ENCODE data around the gene EHMT1. TPM values are rescaled to one million over a fixed set of nuclear protein-coding genes. Genes with fewer than 3 reads are reported as not detected.

The EHMT1 gene
- polyA plus RNA-seq, 3 donors, result 10.1 to 46.5 (median 15.0) TPM

DNA sequence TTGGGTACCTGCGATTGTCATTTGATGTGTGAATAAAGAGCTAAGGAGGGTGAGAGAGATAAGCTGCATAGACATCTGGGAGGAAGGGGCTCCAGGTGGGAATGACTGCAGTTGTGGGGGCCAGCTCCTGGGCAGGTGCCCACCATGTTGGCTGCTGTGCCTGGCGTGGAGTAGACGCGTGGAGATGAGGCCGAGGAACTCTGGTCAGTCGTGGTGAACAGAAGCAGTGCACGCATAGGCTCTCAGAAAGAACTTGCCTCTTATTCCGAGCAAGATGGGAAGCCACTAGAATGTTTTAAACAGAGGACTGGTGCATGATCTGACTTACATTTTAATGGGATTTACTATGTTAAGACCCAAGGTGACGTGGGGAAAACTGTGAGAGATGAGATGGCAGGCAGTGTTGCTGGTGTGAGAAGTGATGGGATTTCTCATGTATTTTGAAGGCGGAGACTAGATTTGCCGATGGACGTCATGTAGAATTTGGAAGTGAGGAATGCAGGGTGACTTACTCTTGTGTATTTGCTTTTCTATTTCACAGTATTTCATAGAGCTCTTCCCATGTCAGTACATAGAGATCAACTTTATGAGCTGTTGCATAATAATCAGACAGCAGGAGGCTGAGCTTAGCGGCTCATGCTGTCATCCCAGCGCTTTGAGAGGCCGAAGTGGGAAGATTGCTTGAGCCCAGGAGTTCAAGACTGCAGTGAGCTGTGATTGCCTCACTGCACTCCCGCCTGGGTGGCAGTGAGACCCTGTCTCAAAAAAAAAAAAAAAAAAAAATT is 71.1 kb downstream of the EHMT1 start:
- intact Hi-C loops (cut with micrococcal nuclease), result loop anchor here in 1 of 2 donors (10.0 kb wide), 1 partner anchor 115 kb away; the partner anchor contains the start of gene DPH7
- H3K27ac ChIP-seq (ENCODE audit: low read depth in 1 of 2, low read length in 2 of 2), result peak overlapping the region; percentile 17 to 69
- 72% methylated on average over 12 of the region's 16 CpGs for WGBS (ENCODE audit: insufficient coverage)
- peaks cover 48 to 49% of the 10 kb centered on the region in 2 donors for H3K4me1 ChIP-seq (ENCODE audit: control insufficient read depth in 1 of 2, insufficient read depth in 2 of 2, low read length in 2 of 2)
- TF ChIP-seq, protein P1, sequence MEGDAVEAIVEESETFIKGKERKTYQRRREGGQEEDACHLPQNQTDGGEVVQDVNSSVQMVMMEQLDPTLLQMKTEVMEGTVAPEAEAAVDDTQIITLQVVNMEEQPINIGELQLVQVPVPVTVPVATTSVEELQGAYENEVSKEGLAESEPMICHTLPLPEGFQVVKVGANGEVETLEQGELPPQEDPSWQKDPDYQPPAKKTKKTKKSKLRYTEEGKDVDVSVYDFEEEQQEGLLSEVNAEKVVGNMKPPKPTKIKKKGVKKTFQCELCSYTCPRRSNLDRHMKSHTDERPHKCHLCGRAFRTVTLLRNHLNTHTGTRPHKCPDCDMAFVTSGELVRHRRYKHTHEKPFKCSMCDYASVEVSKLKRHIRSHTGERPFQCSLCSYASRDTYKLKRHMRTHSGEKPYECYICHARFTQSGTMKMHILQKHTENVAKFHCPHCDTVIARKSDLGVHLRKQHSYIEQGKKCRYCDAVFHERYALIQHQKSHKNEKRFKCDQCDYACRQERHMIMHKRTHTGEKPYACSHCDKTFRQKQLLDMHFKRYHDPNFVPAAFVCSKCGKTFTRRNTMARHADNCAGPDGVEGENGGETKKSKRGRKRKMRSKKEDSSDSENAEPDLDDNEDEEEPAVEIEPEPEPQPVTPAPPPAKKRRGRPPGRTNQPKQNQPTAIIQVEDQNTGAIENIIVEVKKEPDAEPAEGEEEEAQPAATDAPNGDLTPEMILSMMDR (IDR thresholded peaks at IDR 0.05), result no peak
- H3K79me2 ChIP-seq (ENCODE audit: insufficient read depth, low read length), result peaks cover 90% of the 10 kb centered on the region
- Mint-ChIP-seq H3K4me1 (peaks cover 64% of the 10 kb centered on the region), H3K36me3 (peaks cover 9 to 11% of the 10 kb centered on the region in 2 donors), H3K4me3 (no peak overlapping the region), H3K9me3 (no peaks in the 10 kb centered on the region), H3K27ac (peak overlapping the region in 5 of 7 donors; percentile 21 to 81 (median 72)), H3K27me3 (ENCODE audit: low read depth in 3 of 3) (peaks cover 0 to 2% (median 0%) of the 10 kb centered on the region in 3 donors)
- peaks cover 80% of the 10 kb centered on the region for H4K20me1 ChIP-seq (ENCODE audit: insufficient read depth, low read length)
- H3K9me3 ChIP-seq (replicated peaks in 1 of 2; ENCODE audit: control insufficient read depth in 1 of 2, insufficient read depth in 1 of 2, low read length in 2 of 2), result no peaks in the 10 kb centered on the region
- H3K4me2 ChIP-seq (replicated peaks; ENCODE audit: extremely low read depth, low read length, poor library complexity, severe bottlenecking), result no peak overlapping the region
- no peak overlapping the region for H2AFZ ChIP-seq (ENCODE audit: insufficient read depth, low read depth, low read length, poor library complexity, severe bottlenecking)
- no peaks in the 10 kb centered on the region for H3K27me3 ChIP-seq (ENCODE audit: control insufficient read depth in 2 of 2, insufficient read depth in 2 of 2, low read length in 2 of 2)
- H3K9ac ChIP-seq (ENCODE audit: insufficient read depth, low read length, poor library complexity, severe bottlenecking), result no peak overlapping the region
- peaks cover 0 to 5% of the 10 kb centered on the region in 2 donors for H3K36me3 ChIP-seq (replicated peaks in 1 of 2; ENCODE audit: control insufficient read depth in 1 of 2, insufficient read depth in 2 of 2, low read length in 2 of 2)
- no peak overlapping the region for H3K4me3 ChIP-seq (replicated peaks in 1 of 3; ENCODE audit: low read depth in 2 of 3, low read length in 3 of 3)
- no peak for DNase-seq

GRCh38 chr9:137690930-137691645 is 72.3 kb downstream of the EHMT1 start:
- Histone ChIP-seq H3K9ac (ENCODE audit: insufficient read depth, low read length, poor library complexity, severe bottlenecking) (no peak overlapping the region), H3K27me3 (ENCODE audit: control insufficient read depth in 2 of 2, insufficient read depth in 2 of 2, low read length in 2 of 2) (no peaks in the 10 kb centered on the region), H3K4me3 (replicated peaks in 1 of 3; ENCODE audit: low read depth in 2 of 3, low read length in 3 of 3) (peak overlapping the region in 1 of 3 experiments; percentile 34), H3K4me2 (replicated peaks; ENCODE audit: extremely low read depth, low read length, poor library complexity, severe bottlenecking) (peak overlapping the region; percentile 45), H3K36me3 (replicated peaks in 1 of 2; ENCODE audit: control insufficient read depth in 1 of 2, insufficient read depth in 2 of 2, low read length in 2 of 2) (peaks cover 0 to 5% of the 10 kb centered on the region in 2 donors), H3K27ac (ENCODE audit: low read depth in 1 of 2, low read length in 2 of 2) (peak overlapping the region; percentile 63 to 77), H3K4me1 (ENCODE audit: control insufficient read depth in 1 of 2, insufficient read depth in 2 of 2, low read length in 2 of 2) (peaks cover 46 to 48% of the 10 kb centered on the region in 2 donors), H2AFZ (ENCODE audit: insufficient read depth, low read depth, low read length, poor library complexity, severe bottlenecking) (no peak overlapping the region), H3K9me3 (replicated peaks in 1 of 2; ENCODE audit: control insufficient read depth in 1 of 2, insufficient read depth in 1 of 2, low read length in 2 of 2) (no peaks in the 10 kb centered on the region), H4K20me1 (ENCODE audit: insufficient read depth, low read length) (peaks cover 80% of the 10 kb centered on the region), H3K79me2 (ENCODE audit: insufficient read depth, low read length) (peaks cover 90% of the 10 kb centered on the region)
- 90% methylated on average over 2 of the region's 6 CpGs for WGBS (ENCODE audit: insufficient coverage)
- Mint-ChIP-seq H3K27me3 (ENCODE audit: low read depth in 3 of 3) (peaks cover 0 to 2% (median 0%) of the 10 kb centered on the region in 3 donors), H3K9me3 (no peaks in the 10 kb centered on the region), H3K4me1 (peaks cover 57% of the 10 kb centered on the region), H3K27ac (peak overlapping the region in 6 of 7 donors; percentile 77 to 91 (median 88)), H3K4me3 (peak overlapping the region in 1 of 2 donors; percentile 84), H3K36me3 (peaks cover 4 to 9% of the 10 kb centered on the region in 2 donors)
- intact Hi-C loops (cut with micrococcal nuclease), result loop anchor here in 1 of 2 donors (10.0 kb wide), 1 partner anchor 116 kb away; the partner anchor contains the start of gene DPH7
- DNase-seq, result no peak
- TF ChIP-seq, protein P1 (IDR thresholded peaks at IDR 0.05), result no peak
